ENCODE data around the gene ELOVL2.
"Not testable (repeated sequence)": the region's sequence is repeated elsewhere in the genome, so short reads cannot be mapped to it uniquely, and the experiment has no call there.

Gene ELOVL2

DNA sequence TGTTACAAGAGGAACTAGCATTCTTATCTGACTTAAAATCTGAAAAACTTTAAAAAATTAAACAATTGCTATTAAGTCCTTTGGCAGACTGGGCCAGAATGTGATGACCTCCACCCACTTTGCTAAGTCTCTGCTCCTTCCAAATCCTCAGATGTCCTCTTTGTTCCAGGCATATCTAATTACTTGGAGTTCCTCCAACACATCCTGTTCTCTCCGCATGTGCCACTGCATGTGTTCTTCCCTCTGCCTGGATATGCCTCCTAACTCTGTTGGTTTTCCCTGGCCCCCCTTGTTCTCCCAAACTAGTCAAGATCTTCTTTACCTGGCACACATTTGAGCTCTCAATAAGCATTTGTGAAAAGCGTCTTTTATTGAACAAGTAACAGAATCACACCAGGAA, 23.1 kb downstream of the ELOVL2 start:
- DNase-seq, result no peak

DNA sequence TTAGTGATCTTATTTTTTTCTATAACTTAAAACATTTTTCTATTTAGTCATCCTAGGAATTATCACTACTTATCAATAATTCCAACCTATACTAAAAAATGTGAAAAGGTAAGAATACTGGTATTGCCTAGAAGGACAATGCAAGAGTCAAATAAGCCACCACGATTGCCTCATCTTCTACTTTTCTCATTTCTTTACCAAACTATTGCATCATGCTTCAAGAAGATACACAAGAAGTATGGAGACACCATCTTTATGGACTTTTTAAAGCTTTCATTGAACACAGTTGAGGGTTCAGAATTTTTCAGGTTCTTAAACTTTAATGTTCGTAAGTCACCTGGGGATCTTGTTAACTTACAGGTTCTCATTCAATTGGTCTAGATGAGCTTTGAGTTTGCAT, 25.9 kb downstream of the ELOVL2 start:
- DNase-seq, result no peak

DNA sequence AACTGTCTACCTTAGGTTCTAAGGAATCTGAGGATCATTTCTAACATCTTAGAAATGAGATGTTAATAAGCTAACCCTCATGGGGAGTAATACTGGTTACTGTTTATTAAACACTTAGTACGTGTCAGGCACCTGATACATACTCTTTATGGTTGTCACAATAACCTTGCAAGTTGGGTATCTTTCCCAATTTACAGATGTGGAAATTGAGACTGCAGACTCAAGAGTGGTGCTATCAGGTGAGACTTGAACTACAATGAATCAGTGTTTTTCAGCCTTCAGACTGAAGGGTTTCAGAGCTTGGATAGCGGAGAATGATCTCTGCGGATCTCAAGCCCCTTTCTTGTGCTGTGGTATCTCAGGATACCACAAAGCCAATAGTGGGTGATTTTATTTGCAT, 27.0 kb downstream of the ELOVL2 start:
- no peak for DNase-seq

DNA sequence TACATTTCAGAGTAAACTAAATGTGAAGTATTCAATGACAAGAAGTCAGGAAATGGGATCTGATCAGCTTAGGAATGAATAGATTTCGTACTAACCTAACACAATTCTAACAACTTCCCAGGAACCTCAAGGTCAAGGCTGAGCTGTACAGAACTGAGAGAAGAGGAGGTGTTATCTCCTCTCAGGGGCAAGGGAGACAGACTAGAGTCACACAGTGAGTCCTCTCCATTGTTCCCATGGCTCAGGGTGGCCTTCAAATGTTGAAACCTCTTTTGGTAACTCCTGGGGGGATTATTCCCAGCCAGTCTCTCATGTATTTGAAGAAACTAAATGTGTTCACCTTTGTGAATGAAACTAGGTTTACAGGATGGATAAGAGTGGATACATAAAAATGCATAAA, 27.7 kb downstream of the ELOVL2 start:
- DNase-seq, result no peak

DNA sequence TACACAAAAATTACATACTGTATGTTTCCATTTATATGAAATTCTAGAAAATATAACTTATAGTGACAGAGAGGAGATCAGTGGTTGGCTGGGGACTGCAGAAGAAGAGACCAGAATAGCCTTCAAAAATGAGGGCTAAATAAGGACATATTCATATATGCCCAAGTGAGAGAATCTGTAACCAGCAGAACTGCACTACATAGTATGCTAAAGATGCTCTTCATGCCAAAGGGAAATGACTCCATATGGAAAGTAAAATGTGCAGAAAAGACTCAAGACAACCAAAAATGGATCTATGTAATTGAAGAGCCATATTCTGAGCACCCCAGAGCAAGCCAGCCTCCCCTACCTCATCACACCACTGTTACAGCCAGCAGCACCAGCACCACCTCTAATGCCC, 29.0 kb downstream of the ELOVL2 start:
- no peak for DNase-seq

DNA sequence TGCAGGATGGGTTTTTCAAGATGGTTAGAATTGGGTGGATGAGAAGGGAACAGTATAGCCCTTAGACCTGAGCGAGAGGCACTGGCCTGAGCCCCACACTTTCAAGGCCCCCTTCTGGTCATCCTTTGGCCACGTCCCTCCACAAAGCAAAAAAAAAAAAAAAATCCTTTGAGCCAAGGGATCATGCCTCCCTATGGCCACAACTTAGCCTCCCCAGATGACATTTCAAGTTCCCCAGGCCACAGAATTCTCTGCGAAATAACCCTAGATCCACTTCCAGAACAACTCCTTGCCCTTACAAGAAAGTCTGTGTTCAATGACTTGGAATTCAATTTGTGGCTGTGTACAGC, 30.4 kb downstream of the ELOVL2 start:
- DNase-seq, result no peak

DNA sequence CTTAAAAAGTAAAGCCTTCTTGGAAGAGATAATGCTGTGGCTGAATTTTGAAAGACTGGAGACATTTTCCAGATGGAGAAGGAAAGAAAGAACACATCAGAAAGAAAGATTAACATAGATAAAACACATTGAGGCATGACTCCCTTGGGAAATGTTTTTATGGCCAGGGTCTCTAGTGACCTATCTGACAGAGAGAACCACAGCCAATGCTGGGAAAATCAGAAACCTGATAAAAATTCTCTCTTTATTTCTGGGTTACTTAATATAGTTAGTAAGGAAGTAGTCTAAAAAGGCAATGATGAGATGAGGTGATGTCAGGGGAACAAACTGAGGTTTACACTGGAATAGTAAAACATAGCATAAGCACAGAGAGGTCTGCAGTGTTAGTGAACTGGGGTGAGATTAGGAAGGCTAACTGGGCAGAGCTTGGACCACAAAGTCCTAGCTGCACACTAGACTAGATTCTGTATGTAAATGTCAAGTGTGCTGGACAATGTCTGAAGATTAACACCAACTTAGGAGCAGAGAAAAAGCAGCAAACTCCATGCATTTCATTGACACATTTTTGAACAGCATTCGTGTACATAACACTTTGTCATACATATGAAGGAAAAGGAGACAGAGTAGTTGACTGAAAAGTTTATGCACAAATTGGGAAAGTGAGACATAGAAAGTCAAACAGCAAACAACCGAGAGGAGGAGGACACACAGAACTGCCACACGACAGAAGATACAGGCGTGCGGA, 31.0 kb downstream of the ELOVL2 start:
- DNase-seq, result no peak

DNA sequence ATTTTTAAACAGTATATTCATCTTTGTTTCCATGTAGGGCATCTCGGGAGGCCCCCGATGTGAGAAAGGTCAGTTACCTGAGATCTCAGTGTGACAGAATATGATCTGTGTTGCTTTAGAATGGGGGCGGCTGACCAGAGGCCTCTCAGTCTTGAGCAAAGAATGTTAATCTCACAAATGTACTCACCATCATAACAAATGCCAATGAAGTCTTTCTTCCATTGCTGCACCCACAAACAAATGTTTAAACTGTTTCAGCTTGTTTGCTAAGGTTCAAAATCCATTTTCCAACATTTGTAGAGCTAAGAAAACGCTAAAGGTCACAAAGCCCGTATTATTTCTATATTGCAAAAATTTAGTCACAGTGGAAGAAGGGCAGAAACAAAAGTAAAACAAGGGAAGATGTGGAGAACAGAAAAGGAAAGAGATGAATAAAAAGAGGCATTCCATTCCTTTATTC, 31.8 kb downstream of the ELOVL2 start:
- DNase-seq, result no peak

DNA sequence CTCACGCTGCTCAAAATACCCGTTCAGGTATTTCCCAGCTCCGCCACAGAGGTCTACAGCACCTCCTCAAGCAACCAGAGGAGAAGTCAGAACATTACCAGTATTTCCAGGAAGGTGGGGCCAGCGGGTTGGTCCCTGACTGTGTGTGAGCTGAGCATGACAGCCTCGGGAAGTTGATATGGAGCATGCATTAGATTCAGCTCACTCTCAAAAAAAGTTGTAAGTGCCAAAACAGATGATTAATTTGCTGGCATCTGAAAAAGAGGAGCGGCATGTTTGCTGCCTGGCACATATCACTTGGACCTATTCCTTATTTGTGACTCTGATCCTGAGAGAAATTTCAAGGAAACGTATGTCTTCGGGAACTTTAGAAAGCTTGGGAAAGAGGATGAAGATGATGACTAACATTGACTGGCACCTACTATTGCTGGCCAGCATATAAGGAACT, 32.3 kb downstream of the ELOVL2 start:
- DNase-seq, result no peak

DNA sequence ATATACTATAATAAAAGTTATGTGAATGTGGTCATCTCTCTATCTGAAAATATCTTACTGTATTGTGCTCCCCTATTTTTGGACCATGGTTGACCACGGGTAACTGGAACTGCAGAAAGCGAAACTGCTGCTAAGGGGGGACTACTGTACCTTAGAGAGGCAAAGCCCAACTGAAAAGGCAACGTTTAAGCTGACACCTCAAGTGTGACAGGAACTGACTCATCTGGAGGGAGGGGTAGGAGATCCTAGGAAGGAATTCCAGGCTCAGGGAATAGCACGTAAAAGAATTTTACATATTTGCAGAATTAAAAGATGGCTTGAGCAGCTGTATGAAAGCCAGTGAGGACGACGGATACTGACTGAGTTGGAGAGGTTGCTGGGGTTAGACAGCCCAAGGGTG, 34.8 kb downstream of the ELOVL2 start:
- no peak for DNase-seq

DNA sequence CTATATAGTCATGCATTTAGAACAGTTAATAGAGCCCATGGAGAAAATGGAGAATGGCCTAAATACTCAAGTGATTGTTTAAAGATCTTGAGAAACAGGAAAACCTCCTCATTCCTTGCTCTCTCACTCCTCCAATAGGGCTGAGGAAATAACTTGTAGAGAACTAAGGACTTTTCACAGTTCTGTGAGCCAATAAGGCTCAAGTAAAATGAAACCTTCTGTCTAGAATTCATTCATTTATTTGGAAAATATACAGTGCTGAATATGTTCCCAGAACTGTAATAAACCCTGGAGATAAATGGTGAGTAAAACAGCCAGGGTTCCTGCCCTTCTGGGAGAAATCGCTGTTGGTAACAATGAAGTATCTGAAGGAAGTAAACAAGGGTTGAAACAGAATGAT, 35.3 kb downstream of the ELOVL2 start:
- DNase-seq, result no peak

DNA sequence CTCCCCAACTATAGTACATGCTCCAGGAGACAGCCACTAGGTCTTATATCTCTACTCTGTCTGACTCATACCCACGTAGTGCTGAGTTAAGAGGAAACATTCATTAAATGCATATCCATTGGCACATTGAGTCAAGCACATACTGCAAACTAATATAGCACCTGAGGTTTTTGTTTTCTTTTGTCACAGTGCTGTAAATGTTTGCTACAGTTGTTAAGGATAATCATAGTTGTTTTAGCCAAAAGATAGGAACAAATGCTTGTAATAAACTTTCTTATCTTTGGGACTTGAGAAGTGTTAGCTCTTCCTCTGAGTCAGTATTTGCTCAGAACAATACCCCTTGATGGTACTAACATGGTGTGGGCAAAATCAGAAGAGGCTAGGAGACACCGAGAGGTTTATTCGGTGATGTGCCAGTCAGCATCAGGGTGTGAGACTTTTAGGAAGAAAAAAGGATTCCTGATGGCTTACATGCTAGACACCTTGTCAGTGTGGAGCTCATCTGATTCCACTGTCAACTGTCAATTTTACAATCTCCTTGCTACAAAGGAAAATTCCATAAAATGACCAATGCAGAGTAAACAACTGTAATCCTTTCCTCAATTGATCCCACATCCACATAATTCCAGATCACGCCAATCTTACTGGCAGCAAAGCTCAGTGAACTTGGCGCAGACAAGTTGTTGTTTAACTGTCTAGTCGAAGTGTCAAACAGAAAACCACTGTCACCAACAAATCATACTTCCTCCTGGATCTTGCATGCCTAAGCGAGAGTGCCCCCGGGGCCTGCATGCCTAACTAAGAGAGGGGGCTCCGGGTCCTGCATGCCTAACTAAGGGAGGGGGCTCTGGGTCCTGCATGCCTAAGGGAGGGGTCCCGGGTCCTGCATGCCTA, 36.1 kb downstream of the ELOVL2 start:
- DNase-seq, result no peak

DNA sequence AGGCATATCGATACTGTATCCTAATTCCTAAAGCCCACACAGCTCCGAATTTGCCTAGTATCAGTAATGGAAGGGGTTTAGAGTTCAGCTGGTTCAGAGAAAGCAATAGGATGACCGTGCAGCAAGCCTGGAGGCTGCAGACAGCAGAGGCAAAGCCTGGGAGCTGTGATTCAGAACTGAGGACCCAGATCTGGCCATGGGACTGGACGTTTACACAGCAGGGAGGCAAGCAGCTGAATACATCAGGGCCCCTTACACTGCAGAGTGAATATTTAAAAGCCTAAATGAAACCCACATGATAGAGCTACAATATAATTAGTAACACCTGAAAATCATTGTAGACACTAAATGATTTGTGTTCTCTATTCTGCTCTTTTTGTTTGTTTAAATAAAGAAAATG, 38.0 kb downstream of the ELOVL2 start:
- DNase-seq, result no peak

DNA sequence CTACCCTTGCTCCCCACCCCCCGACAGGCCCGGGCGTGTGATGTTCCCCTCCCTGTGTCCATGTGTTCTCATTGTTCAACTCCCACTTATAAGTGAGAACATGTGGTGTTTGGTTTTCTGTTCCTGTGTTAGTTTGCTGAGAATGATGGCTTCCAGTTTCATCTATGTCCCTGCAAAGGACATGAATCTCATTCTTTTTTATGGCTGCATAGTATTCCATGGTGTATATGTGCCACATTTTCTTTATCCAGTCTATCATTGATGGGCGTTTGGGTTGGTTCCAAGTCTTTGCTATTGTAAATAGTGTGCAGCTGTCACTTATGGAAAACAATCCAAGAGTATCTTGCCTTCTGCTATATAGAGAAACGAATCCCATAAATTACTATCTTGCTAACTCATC, 40.8 kb downstream of the ELOVL2 start:
- DNase-seq, result not testable (repeated sequence)

DNA sequence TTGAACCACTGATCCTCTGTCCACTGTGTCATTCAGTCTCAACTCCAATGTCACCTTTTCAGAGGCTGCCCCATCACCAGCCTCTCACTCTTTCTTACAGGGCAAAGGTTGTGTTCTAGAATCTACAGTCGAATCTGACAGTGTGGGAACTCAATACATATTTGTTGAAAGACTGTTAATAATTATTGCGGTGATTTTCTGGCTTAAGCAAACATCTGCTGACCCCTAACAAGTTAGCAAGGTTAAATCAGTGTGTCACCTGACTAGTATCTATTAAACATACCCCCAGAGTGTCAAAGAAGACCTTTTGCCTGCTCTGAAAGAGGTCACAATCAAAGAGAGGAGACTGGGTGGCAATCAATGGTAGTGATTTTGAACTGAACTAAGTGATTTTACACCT, 41.9 kb downstream of the ELOVL2 start:
- no peak for DNase-seq

DNA sequence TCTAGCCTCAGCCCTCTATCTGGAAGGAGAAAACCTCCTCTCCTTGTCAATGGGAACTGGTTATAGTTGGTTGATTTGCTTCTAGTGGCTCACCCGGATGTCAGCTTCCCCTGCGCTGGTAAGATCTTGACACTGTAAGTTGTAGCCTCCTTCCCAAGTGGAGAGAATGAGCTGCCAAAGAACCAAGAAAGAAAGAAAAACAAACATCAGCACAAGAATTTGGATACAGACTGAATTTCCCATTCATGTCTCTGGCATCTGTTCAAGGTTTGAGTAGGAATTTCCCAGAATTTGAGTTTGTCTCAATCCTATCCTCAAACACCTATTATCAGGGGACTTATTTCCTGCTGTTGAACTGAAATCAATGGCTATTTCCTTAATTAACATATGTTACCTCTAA, 44.1 kb downstream of the ELOVL2 start:
- DNase-seq, result no peak

DNA sequence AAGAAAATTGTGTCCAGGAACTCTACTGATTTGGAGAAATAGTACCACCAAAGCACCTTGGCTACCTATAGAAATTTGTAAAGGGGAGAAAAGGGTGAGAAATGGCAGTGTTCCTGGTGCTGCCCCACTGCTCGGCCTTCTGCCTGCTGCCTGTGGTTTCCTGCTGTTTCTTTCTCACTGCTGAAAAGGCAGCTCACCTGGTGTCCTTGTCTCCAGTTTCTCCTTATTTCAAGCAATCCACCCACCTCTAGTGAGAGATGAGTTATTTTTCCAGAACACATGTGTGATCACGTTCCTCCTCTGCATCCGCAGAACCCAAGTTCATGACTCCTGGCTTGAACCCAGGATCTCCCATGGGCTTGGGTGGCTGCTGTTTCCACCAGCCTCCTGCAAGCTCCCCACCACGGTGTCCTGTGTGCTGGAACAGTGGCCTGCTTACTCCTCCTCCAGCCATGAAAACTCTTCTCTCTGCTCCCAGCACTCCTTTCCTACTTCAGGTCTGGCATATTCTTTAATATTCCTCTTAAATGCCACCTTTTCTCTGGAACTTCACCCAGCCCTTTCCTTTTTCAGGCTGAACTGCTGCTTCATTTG, 48.9 kb downstream of the ELOVL2 start:
- DNase-seq, result no peak

DNA sequence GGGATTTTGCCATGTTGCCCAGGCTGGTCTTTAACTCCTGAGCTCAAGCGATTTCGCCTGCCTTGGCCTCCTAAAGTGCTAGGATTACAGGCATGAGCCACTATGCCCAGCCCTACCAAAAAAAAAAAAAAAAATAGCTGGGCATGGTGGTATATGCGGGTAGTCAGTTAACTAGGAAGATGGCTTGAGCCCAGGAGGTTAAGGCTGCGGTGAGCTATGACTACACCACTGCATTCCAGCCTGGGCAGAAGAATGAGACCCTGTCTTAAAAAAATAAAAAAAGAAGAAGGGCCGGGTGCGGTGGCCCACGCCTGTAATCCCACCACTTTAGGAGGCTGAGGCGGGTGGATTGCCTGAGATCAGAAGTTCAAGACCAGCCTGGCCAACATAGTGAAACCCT, 50.2 kb downstream of the ELOVL2 start:
- no peak for DNase-seq

DNA sequence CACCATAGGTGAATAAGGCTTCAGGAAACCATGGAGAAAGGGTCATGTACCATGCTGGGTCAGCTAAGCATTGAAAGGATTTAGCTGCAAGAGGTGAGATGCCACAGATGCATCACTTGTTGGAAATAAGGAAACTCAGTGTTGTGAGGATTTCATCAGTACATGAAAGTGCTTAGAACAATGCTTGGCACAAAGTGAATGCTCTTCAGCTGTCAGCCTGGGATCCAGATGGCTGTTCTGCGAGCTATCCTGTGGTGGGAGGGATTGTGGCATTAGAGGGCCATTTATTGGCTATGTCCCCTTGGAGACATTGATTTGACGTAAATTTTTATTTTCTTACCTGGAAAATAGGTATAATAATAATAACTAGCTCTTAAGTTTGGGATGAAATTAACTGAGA, 53.0 kb downstream of the ELOVL2 start:
- DNase-seq, result no peak

DNA sequence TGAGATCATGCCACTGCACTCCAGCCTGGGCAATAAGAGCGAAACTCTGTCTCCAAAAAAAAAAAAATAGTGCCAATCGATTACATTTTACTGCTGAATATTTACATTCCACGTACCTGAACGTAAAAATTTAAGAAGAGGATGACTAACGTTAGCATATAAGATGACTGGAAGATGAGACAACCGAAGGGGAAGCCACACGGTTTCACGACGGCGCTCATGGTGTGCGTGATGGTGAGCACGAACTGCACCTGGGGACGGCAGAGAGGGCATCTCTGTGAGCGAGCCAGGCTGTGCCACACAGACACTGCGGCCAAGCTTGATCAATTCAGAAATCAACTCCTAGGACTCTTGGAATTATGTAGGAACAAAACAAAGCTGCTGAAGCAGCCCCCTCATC, 54.5 kb downstream of the ELOVL2 start:
- no peak for DNase-seq

DNA sequence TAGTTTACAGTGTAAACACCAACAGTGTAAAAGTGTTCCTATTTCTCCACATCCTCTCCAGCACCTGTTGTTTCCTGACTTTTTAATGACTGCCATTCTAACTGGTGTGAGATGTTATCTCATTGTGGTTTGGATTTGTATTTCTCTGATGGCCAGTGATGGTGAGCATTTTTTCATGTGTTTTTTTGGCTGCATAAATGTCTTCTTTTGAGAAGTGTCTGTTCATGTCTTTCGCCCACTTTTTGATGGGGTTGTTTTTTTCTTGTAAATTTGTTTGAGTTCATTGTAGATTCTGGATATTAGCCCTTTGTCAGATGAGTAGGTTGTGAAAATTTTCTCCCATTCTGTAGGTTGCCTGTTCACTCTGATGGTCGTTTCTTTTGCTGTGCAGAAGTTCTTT, 59.1 kb downstream of the ELOVL2 start:
- DNase-seq, result not testable (repeated sequence)

DNA sequence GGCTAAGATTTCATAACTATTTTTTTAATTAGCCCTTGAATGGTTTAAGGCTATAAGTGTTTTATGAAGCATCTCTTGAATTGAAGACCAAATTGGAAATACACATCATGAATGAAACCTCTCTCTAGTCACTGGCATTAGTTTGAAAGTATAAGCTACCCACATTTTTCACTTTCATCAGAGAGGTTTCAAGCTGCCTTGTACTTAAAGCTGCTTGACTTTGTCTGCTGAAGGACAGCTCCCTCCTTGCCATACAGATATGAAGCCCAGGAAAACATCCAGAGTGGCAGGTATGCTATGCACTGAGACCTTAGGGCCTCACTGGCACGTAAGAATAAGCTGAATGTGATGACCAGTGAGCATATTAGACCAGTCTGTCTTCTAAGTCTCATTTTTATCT, 62.7 kb downstream of the ELOVL2 start:
- DNase-seq, result no peak

DNA sequence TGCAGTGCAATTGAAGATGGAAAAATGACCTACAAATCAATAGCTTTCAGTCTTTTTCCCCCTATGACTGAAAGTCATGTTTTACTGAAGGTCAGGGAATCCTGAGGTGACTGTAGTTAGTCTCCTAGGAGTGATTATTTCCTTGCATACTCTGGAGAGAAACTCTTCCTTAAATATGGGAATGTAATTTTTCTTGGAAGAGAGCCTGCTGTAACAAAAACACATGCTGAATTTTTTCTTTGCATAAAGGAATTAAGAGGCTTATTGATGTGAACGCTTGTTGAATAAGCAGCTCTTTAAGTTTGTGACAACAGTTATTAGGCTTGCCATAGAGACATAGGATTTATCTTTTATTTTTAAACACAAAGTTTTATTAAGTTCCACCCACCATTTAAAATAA, 64.5 kb downstream of the ELOVL2 start:
- DNase-seq, result no peak

Data from activated gamma-delta T cell treated with Interleukin-2 at 50 U/mL for 16 hours (primary cell).